GM12878 (cell line): Measurements from ENCODE around the gene STK16. TPM values are rescaled to one million over a fixed set of nuclear protein-coding genes. Genes with fewer than 3 reads are reported as not detected.

Experiments used
- ATAC-seq: fragments of 200-7000 bp; cut with Tn5 transposase; 3 replicates; pipeline ENCODE4 v1.9.1; 2020; ENCODE audit warnings: mild to moderate bottlenecking, moderate library complexity
- BruUV-seq: library from RNA; stranded (reverse); fragments of 400-500 nt; replicated peaks from 2 replicates; lab custom pipeline; 2021; lab: Mats Ljungman, UMichigan
- CTCF ChIA-PET: fragments of 300-600 bp; sonication (Branson Sonifier 250); formaldehyde crosslinking; extraction: SDS; loops from one replicate; lab custom pipeline; 2021; ENCODE audit warnings: inconsistent platforms; lab: Yijun Ruan, JAX
- POLR2A ChIA-PET: fragments of 350-600 bp; formaldehyde crosslinking; extraction: SDS; loops from one replicate; lab custom pipeline; 2021; ENCODE audit warnings: inconsistent platforms; lab: Charles Lee
- RAD21 ChIA-PET: fragments of 300-600 bp; sonication (Branson Sonifier 250); formaldehyde crosslinking; loops from one replicate; lab custom pipeline; 2023; ENCODE audit warnings: antibody characterized with exemption; ENCODE audit not compliant: unreplicated experiment; lab: Charles Lee
- SMC1A ChIA-PET: fragments of 300-600 bp; sonication (Branson Sonifier 250); formaldehyde crosslinking; loops from one replicate; lab custom pipeline; 2023; ENCODE audit not compliant: unreplicated experiment, uncharacterized antibody; lab: Charles Lee
- DNase-seq: peaks from one replicate; pipeline ENCODE4 v3.0.0-alpha.2; 2011; ENCODE audit warnings: low read depth, low spot score
- FAIRE-seq: peaks from 3 replicates; lab custom pipeline; 2011; peaks lifted over from hg19 to GRCh38; lab: Jason Lieb, UNC
- H2AFZ ChIP-seq: 2 replicates; pipeline ENCODE4 v1.6.0; 2011; ENCODE audit warnings: low read depth, low read length, control low read depth; ENCODE audit not compliant: control insufficient read depth
- H3K27ac ChIP-seq: 2 replicates; pipeline ENCODE4 v1.5.1; 2011; ENCODE audit warnings: control low read depth; ENCODE audit not compliant: control insufficient read depth, insufficient read depth
- H3K27me3 ChIP-seq, 2 experiments: replicated peaks in 1 of 2; 2 replicates each; pipeline versions ENCODE4 v1.6.0 to v1.6.1; 2011; ENCODE audit warnings: low read length in 1 of 2; ENCODE audit not compliant: control insufficient read depth in 2 of 2, insufficient read depth in 2 of 2
- H3K36me3 ChIP-seq, 2 experiments: 2 replicates each; pipeline ENCODE4 v1.5.1; 2011; ENCODE audit warnings: low read length in 1 of 2; ENCODE audit not compliant: control insufficient read depth in 2 of 2, insufficient read depth in 2 of 2
- H3K4me1 ChIP-seq: 2 replicates; pipeline ENCODE4 v1.6.1; 2011; ENCODE audit warnings: mild to moderate bottlenecking, low read length, moderate library complexity, mixed read lengths; ENCODE audit not compliant: control insufficient read depth, insufficient read depth
- H3K4me2 ChIP-seq: 2 replicates; pipeline ENCODE4 v1.6.0; 2011; ENCODE audit warnings: control low read depth; ENCODE audit not compliant: control insufficient read depth, insufficient read depth
- H3K4me3 ChIP-seq: fragments of 200-600 bp; sonication (generic); 2 replicates; pipeline ENCODE4 v1.5.1; 2016
- H3K79me2 ChIP-seq: 2 replicates; pipeline ENCODE4 v1.6.0; 2011; ENCODE audit warnings: low read length; ENCODE audit not compliant: control insufficient read depth, insufficient read depth
- H3K9ac ChIP-seq: 2 replicates; pipeline ENCODE4 v1.8.0; 2011; ENCODE audit warnings: low read length, control low read depth, mixed read lengths; ENCODE audit not compliant: control insufficient read depth, insufficient read depth
- H3K9me3 ChIP-seq: replicated peaks from 3 replicates; pipeline ENCODE4 v1.5.1; 2011; ENCODE audit warnings: mild to moderate bottlenecking, low read length; ENCODE audit not compliant: control insufficient read depth, insufficient read depth
- H4K20me1 ChIP-seq: 2 replicates; pipeline ENCODE4 v1.6.0; 2011; ENCODE audit not compliant: control insufficient read depth, insufficient read depth
- BMI1 ChIP-seq: fragments of 450-650 bp; IDR thresholded peaks from 2 replicates; pipeline ENCODE4 v1.6.1; 2016; ENCODE audit warnings: mild to moderate bottlenecking, moderate library complexity, borderline replicate concordance
- CREB1 ChIP-seq: IDR thresholded peaks from 2 replicates; pipeline ENCODE4 v1.6.1; 2012; ENCODE audit warnings: low read depth, mild to moderate bottlenecking, inconsistent platforms
- ESRRA ChIP-seq: IDR thresholded peaks from 2 replicates; pipeline ENCODE4 v1.6.1; 2012; ENCODE audit warnings: mild to moderate bottlenecking, low read length, improper control_type of control experiment
- GATAD2B ChIP-seq: fragments of 450-650 bp; conservative IDR thresholded peaks from 2 replicates; pipeline ENCODE4 v1.6.1; 2017; ENCODE audit warnings: low read depth, mild to moderate bottlenecking, moderate library complexity
- IKZF1 ChIP-seq: fragments of 450-650 bp; conservative IDR thresholded peaks from 2 replicates; pipeline ENCODE4 v1.6.1; 2017; ENCODE audit warnings: antibody characterized with exemption, mild to moderate bottlenecking
- LARP7 ChIP-seq: fragments of 450-650 bp; IDR thresholded peaks from 2 replicates; pipeline ENCODE4 v1.6.1; 2017; ENCODE audit warnings: mild to moderate bottlenecking
- MEF2A ChIP-seq: IDR thresholded peaks from 2 replicates; pipeline ENCODE4 v1.6.1; 2011; ENCODE audit warnings: low read depth, mild to moderate bottlenecking, low read length, moderate library complexity; ENCODE audit not compliant: insufficient read depth
- NBN ChIP-seq: fragments of 450-650 bp; IDR thresholded peaks from 2 replicates; pipeline ENCODE4 v1.6.1; 2016
- NRF1 ChIP-seq: conservative IDR thresholded peaks from 2 replicates; pipeline ENCODE4 v1.6.1; 2011; ENCODE audit warnings: mild to moderate bottlenecking, low read depth, low read length, improper control_type of control experiment
- POLR2AphosphoS5 ChIP-seq: IDR thresholded peaks from 2 replicates; pipeline ENCODE4 v1.6.1; 2011; ENCODE audit warnings: mild to moderate bottlenecking, low read length, inconsistent platforms
- RFX5 ChIP-seq: IDR thresholded peaks from 2 replicates; pipeline ENCODE4 v1.6.1; 2011; ENCODE audit warnings: low read depth, low read length, improper control_type of control experiment
- SUPT20H ChIP-seq: IDR thresholded peaks from 2 replicates; pipeline ENCODE4 v1.6.1; 2011; ENCODE audit warnings: low read depth, mild to moderate bottlenecking, low read length, moderate library complexity, borderline replicate concordance; ENCODE audit not compliant: control insufficient read depth
- ZNF384 ChIP-seq: IDR thresholded peaks from 2 replicates; pipeline ENCODE4 v1.6.1; 2012; ENCODE audit warnings: low read depth, mild to moderate bottlenecking, low read length, improper control_type of control experiment, borderline replicate concordance
- WGBS: methylation state at CpG from one replicate; pipeline ENCODE4 v1.1.6; 2016; ENCODE audit warnings: low lambda C conversion rate; ENCODE audit not compliant: insufficient replicate concordance, insufficient coverage; ENCODE audit errors: missing lambda C conversion rate; 5-methylcytosine and 5-hydroxymethylcytosine counted together
- in situ Hi-C: fragments of 300-500 bp; cut with MboI; formaldehyde crosslinking; loops from 9 replicates; pipeline ENCODE4 v1.14.3; 2018; ENCODE audit warnings: mixed read lengths
- intact Hi-C: fragments of 100-400 bp; cut with micrococcal nuclease; formaldehyde crosslinking; loops from one replicate; pipeline ENCODE4 v1.14.2; 2022; ENCODE audit not compliant: unreplicated experiment
- polyA plus RNA-seq, 11 experiments: library from polyadenylated mRNA; depleted of rRNA in 4 of 11; unstranded in 6 of 11; stranded (reverse) in 5 of 11; fragments of >200 nt; fragmentation: Nextera tagmentation in 4 of 11; fragmentation: Illumina TruSeq in 1 of 11; extraction: Ambion mirVana in 4 of 11; extraction: Trizol in 1 of 11; gene quantifications; 1 replicate in 1 of 11; 2 replicates in 10 of 11; pipeline versions ENCODE4 v1.2.1 to v1.2.3, GENCODE V29; 2011 to 2016; ENCODE audit warnings: inconsistent platforms in 2 of 11, missing spikeins in 2 of 11, low read depth in 1 of 11
- total RNA-seq, 4 experiments: library from RNA; depleted of rRNA in 3 of 4; stranded (reverse); fragments of >200 nt in 3 of 4; fragmentation: Illumina TruSeq in 1 of 4; extraction: Trizol in 1 of 4; gene quantifications; 2 replicates each; pipeline versions ENCODE4 v1.2.1 to v1.2.3, GENCODE V29; 2013 to 2021
- TF ChIP-seq, protein P1 (sequence below): IDR thresholded peaks from 2 replicates; pipeline ENCODE4 v1.6.1; 2011; ENCODE audit warnings: borderline replicate concordance, low read depth, mild to moderate bottlenecking, moderate library complexity, mixed read lengths, low read length; ENCODE audit not compliant: insufficient read depth; ENCODE audit errors: extremely low read length
- TF ChIP-seq, protein P2 (sequence below): fragments of 150-350 bp; IDR thresholded peaks from 2 replicates; pipeline ENCODE4 v1.6.1; 2014; ENCODE audit warnings: mild to moderate bottlenecking, low read depth, low read length
- TF ChIP-seq, protein P3 (sequence below): IDR thresholded peaks from 2 replicates; pipeline ENCODE4 v1.6.1; 2011; ENCODE audit warnings: borderline replicate concordance, low read depth, mild to moderate bottlenecking, moderate library complexity, low read length; ENCODE audit not compliant: insufficient read depth, poor library complexity, severe bottlenecking
- TF ChIP-seq, protein P4 (sequence below): IDR thresholded peaks from 2 replicates; pipeline ENCODE4 v1.6.1; 2012; ENCODE audit warnings: low read depth, low read length, improper control_type of control experiment

STK16 gene
- total and polyA plus RNA-seq, 10 of the 15 experiments (the other 5 are each of a cell fraction or from before 2014, with no cell fraction given), result 4.3 to 50.1 (median 17.9) TPM

DNA sequence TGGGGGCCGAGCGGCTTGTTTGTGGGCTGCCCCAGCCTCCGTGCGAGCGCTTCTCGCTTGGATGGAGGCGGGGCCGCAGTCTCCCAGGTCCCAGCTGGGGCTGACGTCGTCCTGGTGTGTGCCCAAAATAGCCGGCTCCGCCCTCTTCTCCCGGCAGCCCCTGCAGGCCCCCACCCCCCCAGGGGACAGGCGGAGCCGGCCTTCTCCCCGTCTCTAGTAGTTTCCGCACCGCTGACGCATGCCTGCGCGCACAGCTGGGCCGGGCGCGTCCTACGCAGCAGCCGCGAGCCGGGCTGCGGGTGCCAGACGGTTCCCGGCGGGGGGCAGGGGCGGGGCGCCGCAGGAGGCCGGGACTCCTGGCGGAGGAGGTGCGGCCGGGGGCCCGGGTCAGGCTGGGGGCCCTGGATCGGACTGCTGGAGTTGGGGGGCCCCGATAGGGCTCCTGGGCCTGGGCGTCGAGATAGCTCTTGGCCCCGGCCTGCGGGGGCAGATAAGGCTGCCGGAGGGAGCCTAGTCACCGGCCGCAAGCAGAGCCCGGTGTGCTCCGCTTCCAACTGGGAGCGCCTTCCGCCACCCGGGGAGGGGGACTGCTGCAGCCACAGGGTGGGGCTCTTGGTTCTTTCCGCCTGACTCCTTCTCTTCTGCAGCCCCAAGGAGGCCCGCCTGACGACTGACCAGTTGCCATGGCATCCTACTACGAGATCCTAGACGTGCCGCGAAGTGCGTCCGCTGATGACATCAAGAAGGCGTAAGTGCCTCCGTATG lies 34.1 kb downstream of the STK16 start, which contains the start of gene DNAJB2:
Gene DNAJB2 (plus strand): TSS at position 216 of the 765 bp plus-strand sequence. CDS start 468 bp downstream, at position 684.
- Histone ChIP-seq H3K27me3 (no peaks in the 10 kb centered on the region), H3K9me3 (no peaks in the 10 kb centered on the region), H3K79me2 (peaks cover 6% of the 10 kb centered on the region), H3K9ac (peak within 1 kb of the TSS; percentile 73), H3K4me1 (peaks cover 26% of the 10 kb centered on the region), H3K4me3 (peak within 1 kb of the TSS; percentile 71), H3K36me3 (no peaks in the 10 kb centered on the region; a peak in 1 of 4 replicates), H4K20me1 (no peaks in the 10 kb centered on the region), H2AFZ (peak within 1 kb of the TSS; percentile 98), H3K27ac (peak within 1 kb of the TSS; percentile 90), H3K4me2 (peak within 1 kb of the TSS; percentile 95)
- peak; percentile 98 for FAIRE-seq
- ATAC-seq, result peak; percentile 91
- ChIA-PET RAD21 (interaction anchor here (0.8 to 5.9 kb wide), 11 partner anchors 14 to 220 kb away, joined by 3 to 78 read pairs (median 11); partner anchors contain the start of genes CNPPD1, GLB1L, GMPPA and STK16), SMC1A (interaction anchor here (0.6 to 8.8 kb wide), 9 partner anchors 14 to 145 kb away, joined by 3 to 98 read pairs (median 4); partner anchors contain the start of genes CNPPD1, GLB1L, NHEJ1 and STK16), CTCF (interaction anchor here (0.5 to 13.5 kb wide), 14 partner anchors 14 to 249 kb away, joined by 3 to 257 read pairs (median 21); partner anchors contain the start of genes CNPPD1, DNPEP, GLB1L and SLC23A3), POLR2A (interaction anchor here (0.5 to 7.0 kb wide), 10 partner anchors 12 to 385 kb away, joined by 3 to 160 read pairs (median 15); partner anchors contain the start of genes ANKZF1, ATG9A, CNPPD1 and DNPEP)
- BruUV-seq, result no TSS peak
- DNase-seq, result peak; percentile 89
- in situ Hi-C loops, result no loop called here
- intact Hi-C loops, result loop anchor here (1.0 to 5.0 kb wide), 7 partner anchors 16 to 318 kb away; partner anchors contain the start of genes ANKZF1, ATG9A, CNPPD1 and NHEJ1
- WGBS, result 1% methylated on average over 59 of the region's 65 CpGs
- TF ChIP-seq NRF1, result peak; percentile 53
- TF ChIP-seq, protein P1, sequence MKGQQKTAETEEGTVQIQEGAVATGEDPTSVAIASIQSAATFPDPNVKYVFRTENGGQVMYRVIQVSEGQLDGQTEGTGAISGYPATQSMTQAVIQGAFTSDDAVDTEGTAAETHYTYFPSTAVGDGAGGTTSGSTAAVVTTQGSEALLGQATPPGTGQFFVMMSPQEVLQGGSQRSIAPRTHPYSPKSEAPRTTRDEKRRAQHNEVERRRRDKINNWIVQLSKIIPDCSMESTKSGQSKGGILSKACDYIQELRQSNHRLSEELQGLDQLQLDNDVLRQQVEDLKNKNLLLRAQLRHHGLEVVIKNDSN, result no peak
- peak; percentile 59; the same call in 1 of the 2 replicates for TF ChIP-seq RFX5
- TF ChIP-seq CREB1, result peak; percentile 96
- TF ChIP-seq, protein P2, sequence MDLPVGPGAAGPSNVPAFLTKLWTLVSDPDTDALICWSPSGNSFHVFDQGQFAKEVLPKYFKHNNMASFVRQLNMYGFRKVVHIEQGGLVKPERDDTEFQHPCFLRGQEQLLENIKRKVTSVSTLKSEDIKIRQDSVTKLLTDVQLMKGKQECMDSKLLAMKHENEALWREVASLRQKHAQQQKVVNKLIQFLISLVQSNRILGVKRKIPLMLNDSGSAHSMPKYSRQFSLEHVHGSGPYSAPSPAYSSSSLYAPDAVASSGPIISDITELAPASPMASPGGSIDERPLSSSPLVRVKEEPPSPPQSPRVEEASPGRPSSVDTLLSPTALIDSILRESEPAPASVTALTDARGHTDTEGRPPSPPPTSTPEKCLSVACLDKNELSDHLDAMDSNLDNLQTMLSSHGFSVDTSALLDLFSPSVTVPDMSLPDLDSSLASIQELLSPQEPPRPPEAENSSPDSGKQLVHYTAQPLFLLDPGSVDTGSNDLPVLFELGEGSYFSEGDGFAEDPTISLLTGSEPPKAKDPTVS, result peak; percentile 61; the same call in 1 of the 2 replicates
- TF ChIP-seq IKZF1, result peak; percentile 82
- TF ChIP-seq ESRRA, result 0 out of 2 replicates have a peak, but pooled peaks have one; percentile 49
- TF ChIP-seq, protein P3, sequence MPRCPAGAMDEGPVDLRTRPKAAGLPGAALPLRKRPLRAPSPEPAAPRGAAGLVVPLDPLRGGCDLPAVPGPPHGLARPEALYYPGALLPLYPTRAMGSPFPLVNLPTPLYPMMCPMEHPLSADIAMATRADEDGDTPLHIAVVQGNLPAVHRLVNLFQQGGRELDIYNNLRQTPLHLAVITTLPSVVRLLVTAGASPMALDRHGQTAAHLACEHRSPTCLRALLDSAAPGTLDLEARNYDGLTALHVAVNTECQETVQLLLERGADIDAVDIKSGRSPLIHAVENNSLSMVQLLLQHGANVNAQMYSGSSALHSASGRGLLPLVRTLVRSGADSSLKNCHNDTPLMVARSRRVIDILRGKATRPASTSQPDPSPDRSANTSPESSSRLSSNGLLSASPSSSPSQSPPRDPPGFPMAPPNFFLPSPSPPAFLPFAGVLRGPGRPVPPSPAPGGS, result no peak
- TF ChIP-seq, protein P4, sequence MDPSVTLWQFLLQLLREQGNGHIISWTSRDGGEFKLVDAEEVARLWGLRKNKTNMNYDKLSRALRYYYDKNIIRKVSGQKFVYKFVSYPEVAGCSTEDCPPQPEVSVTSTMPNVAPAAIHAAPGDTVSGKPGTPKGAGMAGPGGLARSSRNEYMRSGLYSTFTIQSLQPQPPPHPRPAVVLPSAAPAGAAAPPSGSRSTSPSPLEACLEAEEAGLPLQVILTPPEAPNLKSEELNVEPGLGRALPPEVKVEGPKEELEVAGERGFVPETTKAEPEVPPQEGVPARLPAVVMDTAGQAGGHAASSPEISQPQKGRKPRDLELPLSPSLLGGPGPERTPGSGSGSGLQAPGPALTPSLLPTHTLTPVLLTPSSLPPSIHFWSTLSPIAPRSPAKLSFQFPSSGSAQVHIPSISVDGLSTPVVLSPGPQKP, result 0 out of 2 replicates have a peak, but pooled peaks have one; percentile 37
- TF ChIP-seq ZNF384, result no peak
- TF ChIP-seq GATAD2B, result peak; percentile 70
- TF ChIP-seq BMI1, result peak; percentile 88
- TF ChIP-seq POLR2AphosphoS5, result peak; percentile 74; the same call in 1 of the 2 replicates
- peak; percentile 99 for TF ChIP-seq MEF2A
- no peak for TF ChIP-seq SUPT20H
- TF ChIP-seq LARP7, result peak; percentile 89
- TF ChIP-seq NBN, result 0 out of 2 replicates have a peak, but pooled peaks have one; percentile 15
